ENCODE data around the gene INAFM1. TPM values are rescaled to one million over a fixed set of nuclear protein-coding genes. Genes with fewer than 3 reads are reported as not detected.
"Not testable (repeated sequence)": the region's sequence is repeated elsewhere in the genome, so short reads cannot be mapped to it uniquely, and the experiment has no call there.

The INAFM1 gene
- total RNA-seq, 2 experiments from 2014 or later, result 9.8 to 10.6 TPM

DNA sequence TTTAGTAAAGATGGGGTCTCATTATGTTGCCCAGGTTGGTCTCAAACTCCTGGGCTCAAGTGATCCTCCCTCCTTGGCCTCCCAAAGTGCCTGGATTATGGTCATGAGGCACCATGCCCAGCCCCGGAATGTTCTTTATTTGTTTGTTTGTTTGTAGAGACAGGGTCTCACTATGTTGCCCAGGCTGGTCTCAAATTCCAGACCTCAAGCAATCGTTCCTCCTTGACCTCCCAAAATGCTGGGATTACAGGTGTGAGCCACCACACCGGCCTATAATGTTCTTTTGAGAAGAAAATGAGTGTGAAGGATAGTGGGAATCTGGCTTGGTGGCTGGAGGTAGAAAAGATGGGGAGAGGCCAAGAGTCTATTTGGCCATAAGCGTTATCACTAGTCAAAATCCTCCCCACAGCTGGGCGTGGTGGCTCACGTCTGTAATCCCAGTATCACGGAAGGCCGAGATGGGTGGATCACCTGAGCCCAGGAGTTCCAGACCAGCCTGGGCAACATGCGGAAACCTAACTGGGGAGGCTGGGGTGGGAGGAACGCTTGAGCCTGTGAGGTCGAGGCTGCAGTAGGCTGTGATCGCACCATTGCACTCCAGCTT lies 38.5 kb upstream of the INAFM1 start:
- no peaks in the 10 kb centered on the region for H3K36me3 Mint-ChIP-seq
- no peak overlapping the region for H3K27ac Mint-ChIP-seq
- peaks cover 3% of the 10 kb centered on the region for H3K27me3 Mint-ChIP-seq
- H3K4me1 Mint-ChIP-seq, result peaks cover 24% of the 10 kb centered on the region
- no peak overlapping the region for H3K4me3 Mint-ChIP-seq
- H3K9me3 Mint-ChIP-seq, result no peaks in the 10 kb centered on the region
- no peak for DNase-seq

DNA sequence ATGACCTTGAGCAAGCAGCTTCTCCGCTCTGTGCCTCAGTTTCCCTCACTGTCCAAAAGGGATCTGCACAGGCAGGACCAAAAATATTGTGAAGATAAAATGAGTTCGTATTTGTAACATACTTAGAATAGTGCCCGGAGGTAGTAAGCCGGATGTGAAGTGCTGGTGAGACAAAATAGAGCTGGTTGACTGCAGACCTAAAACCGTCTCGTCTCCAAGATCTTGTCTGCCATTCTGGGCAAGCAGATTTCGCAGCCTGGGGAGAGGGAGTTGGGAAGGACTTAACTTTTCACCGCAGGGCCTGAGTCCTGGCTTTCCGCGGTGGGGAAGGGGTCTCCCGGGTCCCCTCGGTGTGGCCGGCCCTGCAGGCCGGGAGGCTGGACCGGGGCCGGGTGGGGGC lies 35.5 kb upstream of the INAFM1 start:
- DNase-seq, result no peak
- H3K36me3 Mint-ChIP-seq, result peaks cover 6% of the 10 kb centered on the region
- peaks cover 3% of the 10 kb centered on the region for H3K27me3 Mint-ChIP-seq
- H3K4me3 Mint-ChIP-seq, result peak overlapping the region; percentile 57
- H3K27ac Mint-ChIP-seq, result no peak overlapping the region
- H3K9me3 Mint-ChIP-seq, result no peaks in the 10 kb centered on the region
- H3K4me1 Mint-ChIP-seq, result peaks cover 15% of the 10 kb centered on the region

DNA sequence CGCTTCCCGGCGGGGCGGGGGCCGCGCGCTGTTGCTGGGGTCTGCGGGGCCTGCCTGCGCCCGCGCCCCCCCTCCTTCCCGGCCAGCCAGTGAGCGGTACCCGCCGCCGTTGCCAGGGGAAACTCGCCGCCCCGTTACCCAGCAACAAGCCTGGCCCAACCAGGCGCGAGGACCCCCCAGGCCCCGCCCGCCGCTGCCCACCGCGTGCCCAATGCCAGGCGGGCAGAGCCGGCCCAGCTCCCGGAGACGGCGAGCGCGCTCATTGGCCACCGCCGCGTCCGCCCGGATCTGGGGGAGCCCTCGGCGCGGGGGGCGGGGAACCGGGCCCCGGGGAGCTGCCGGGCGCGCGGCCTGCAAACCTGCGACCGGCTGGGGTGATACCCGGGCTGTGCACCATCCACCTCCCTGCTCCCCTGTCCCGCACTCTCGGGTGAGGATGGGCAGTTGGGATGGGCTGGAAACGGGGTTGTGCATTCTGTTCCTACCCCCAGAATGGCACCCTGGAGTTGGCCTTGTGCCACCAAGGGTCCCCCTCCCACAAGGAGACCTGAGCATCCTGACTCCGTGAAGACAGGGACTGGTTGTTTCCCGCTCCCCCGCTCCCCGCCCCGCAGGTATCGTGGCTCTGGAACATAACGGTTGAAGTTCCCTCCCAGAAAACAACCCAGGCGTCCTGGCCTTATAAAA lies 34.9 kb upstream of the INAFM1 start:
- H3K4me1 Mint-ChIP-seq, result peaks cover 20% of the 10 kb centered on the region
- H3K27ac Mint-ChIP-seq, result no peak overlapping the region
- H3K9me3 Mint-ChIP-seq, result no peaks in the 10 kb centered on the region
- peaks cover 6% of the 10 kb centered on the region for H3K36me3 Mint-ChIP-seq
- peak; percentile 69 for DNase-seq
- no peak overlapping the region for H3K4me3 Mint-ChIP-seq
- peaks cover 3% of the 10 kb centered on the region for H3K27me3 Mint-ChIP-seq

DNA sequence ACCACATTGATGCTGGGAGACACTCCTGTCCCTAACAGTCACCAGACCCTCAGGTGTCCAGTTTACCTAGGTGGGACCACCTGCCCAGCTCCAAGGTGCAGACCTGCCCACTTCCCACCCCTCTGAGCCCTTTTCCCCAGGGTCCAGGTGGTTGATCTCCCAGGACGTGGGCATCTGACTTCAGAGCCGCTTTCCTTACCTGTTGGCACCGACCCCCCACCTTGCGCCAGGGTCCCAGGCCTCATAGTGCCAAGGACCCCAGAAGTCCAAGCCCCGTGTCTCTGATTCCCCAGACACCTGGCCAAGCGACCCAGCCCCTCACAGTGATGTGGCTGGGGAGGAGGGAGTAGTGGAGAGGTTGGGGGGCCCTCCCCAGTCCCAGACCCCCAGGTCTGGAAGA lies 34.1 kb upstream of the INAFM1 start:
- no peak overlapping the region for H3K27ac Mint-ChIP-seq
- DNase-seq, result no peak
- H3K4me1 Mint-ChIP-seq, result peaks cover 22% of the 10 kb centered on the region
- peaks cover 6% of the 10 kb centered on the region for H3K36me3 Mint-ChIP-seq
- peaks cover 3% of the 10 kb centered on the region for H3K27me3 Mint-ChIP-seq
- no peak overlapping the region for H3K4me3 Mint-ChIP-seq
- no peaks in the 10 kb centered on the region for H3K9me3 Mint-ChIP-seq

DNA sequence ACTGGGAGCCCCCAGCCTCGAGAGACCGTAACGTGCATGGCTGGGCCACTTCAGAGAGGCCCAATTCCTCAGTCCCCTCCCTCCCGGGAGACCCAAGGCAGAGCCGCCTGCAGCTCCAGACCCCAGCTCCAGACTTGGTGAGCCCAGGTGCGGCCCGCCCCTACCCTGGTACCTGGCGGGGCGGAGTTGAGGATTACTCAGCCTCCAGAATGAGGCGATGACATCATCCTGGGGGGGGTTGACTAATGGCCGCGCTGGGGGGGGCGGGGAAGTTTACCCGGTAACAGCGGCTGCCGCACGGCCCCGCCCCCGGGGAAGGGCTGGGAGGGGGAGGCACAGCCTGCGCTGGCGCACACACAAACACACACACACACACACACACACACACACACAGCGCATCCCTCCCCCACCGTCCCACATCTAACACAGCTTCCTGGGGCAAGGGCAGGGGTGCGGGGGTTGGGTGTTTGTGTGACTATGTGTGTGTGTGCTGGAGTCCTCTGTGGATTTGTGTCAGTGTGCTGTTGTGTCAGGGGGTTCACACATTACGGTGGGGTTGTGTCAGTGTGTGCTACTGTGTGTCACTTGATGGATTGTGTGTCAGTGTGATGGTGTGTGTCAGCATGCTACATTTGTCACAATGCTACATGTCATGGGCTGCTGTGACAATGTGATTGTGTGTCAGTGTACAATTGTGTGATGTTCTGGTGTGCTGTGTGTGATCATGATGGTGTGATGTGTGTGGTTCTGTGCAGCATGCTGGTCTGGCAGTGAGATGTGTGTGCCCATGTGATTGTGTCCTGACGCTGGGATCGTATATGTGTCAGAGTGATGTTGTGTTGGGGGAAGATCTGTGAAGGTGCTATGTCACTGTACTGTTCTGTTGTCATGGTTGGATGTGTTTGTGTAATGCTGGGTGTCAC lies 33.4 kb upstream of the INAFM1 start:
- peak; percentile 82 for DNase-seq
- Mint-ChIP-seq H3K27ac (no peak overlapping the region), H3K9me3 (no peaks in the 10 kb centered on the region), H3K4me3 (no peak overlapping the region), H3K4me1 (peaks cover 22% of the 10 kb centered on the region), H3K36me3 (peaks cover 6% of the 10 kb centered on the region), H3K27me3 (no peaks in the 10 kb centered on the region)

- no peaks in the 10 kb centered on the region for H3K9me3 Mint-ChIP-seq
- no peak overlapping the region for H3K27ac Mint-ChIP-seq
- H3K4me3 Mint-ChIP-seq, result no peak overlapping the region
- peaks cover 6% of the 10 kb centered on the region for H3K36me3 Mint-ChIP-seq
- no peak for DNase-seq
- peaks cover 22% of the 10 kb centered on the region for H3K4me1 Mint-ChIP-seq
- no peaks in the 10 kb centered on the region for H3K27me3 Mint-ChIP-seq
Observed at GRCh38 chr19:47241919-47242577, 32.6 kb upstream of the INAFM1 start.

DNA sequence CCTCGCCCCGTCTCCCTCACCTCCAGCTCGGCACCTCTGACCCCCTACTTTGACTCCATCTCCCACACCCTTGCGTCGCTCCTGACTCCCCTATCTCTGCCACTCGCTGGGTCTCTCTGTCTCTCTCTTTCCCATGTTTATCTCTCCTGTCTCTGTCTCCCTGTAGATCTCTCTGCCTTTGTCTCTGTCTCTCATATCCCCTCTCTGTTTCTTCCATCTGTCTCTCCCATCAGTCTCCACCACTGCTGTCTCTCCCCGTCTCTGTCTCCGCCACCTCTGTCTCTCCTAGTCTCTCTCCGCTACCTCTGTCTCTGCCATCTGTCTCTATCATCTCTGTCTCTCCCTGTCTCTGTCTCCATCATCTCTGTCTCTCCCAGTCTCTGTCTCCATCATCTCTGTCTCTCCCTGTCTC lies 31.3 kb upstream of the INAFM1 start:
- Mint-ChIP-seq H3K9me3 (no peaks in the 10 kb centered on the region), H3K27me3 (no peaks in the 10 kb centered on the region), H3K4me1 (peaks cover 25% of the 10 kb centered on the region), H3K36me3 (peaks cover 6% of the 10 kb centered on the region), H3K4me3 (peak overlapping the region; percentile 93), H3K27ac (peak overlapping the region; percentile 99)
- no peak for DNase-seq

- peaks cover 6% of the 10 kb centered on the region for H3K36me3 Mint-ChIP-seq
- no peaks in the 10 kb centered on the region for H3K27me3 Mint-ChIP-seq
- peak; percentile 98 for DNase-seq
- H3K27ac Mint-ChIP-seq, result peak overlapping the region; percentile 99
- H3K4me3 Mint-ChIP-seq, result peak overlapping the region; percentile 93
- H3K9me3 Mint-ChIP-seq, result no peaks in the 10 kb centered on the region
- peaks cover 25% of the 10 kb centered on the region for H3K4me1 Mint-ChIP-seq
Observed at GRCh38 chr19:47243776-47244547, 30.7 kb upstream of the INAFM1 start.

DNA sequence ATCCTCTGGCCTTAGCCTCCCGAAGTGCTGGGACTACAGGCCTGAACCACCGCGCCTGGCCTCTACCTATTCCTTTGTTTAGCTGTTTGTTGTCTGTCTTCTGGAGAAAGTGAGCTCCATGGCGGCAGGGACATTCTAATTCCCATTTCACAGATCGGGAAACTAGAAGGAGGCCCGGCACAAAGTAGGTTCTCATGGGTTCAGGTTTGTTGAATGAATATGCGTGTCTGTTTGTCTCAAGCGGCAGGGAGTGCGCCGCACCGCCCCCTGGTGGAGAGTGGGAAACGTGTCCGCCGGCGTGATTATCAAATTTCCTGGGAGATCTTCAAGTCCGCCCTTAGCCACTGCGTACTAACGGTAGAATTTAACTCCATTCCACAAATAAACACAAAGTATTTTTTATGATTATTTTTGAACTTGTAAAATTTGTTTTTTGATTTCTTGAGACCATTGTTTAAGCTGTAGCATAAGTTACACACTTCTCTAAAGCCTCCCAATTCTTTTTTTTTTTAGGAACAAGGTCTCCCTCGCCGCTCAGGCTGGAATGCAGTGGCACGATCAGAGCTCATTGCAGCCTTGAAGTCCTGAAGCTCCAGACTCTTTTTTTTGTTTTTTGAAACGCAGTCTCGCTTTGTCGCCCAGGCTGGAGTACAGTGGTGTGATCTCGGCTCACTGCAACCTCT lies 27.2 kb upstream of the INAFM1 start:
- DNase-seq, result peak; percentile 79
- Mint-ChIP-seq H3K27me3 (no peaks in the 10 kb centered on the region), H3K9me3 (no peaks in the 10 kb centered on the region), H3K36me3 (peaks cover 6% of the 10 kb centered on the region), H3K27ac (peak overlapping the region; percentile 57), H3K4me3 (no peak overlapping the region), H3K4me1 (peaks cover 20% of the 10 kb centered on the region)

DNA sequence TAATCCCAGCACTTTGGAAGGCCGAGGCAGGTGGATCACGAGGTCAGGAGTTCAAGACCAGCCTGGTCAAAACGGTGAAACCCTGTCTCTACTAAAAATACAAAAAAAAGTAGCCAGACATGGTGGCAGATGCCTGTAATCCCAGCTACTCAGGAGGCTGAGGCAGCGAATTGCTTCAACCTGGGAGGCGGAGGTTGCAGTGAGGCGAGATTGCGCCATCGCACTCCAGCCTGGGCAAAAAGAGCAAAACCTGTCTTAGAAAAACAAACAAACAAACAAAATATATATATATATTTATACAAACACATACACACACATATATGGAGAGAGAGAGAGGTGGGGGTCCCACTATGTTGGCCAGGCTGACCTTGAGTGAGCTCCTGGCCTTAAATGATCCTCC lies 21.7 kb upstream of the INAFM1 start:
- H3K36me3 Mint-ChIP-seq, H3K4me3 Mint-ChIP-seq, H3K9me3 Mint-ChIP-seq, DNase-seq, H3K27ac Mint-ChIP-seq, H3K27me3 Mint-ChIP-seq: not testable (repeated sequence)
- peaks cover 11% of the 10 kb centered on the region for H3K4me1 Mint-ChIP-seq

DNA sequence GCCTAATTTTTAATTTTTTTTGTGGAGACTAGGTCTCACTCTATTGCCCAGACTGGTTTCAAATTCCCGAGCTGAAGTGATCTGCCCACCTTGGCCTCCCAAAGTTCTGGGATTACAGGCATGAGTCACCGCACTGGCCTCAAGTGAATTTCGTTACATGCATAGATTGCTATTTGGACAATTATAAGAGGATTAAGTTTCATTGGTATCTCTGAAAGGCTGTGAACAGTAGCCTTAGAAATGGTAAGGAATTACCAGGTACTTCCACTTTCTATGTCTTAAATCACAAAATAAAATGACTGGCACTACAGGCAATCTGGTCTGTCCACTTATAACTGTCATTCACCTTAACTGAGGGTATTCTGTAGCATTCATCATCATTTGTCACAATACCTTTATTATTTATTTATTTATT lies 21.2 kb upstream of the INAFM1 start:
- Mint-ChIP-seq H3K36me3 (peaks cover 7% of the 10 kb centered on the region), H3K27ac (no peak overlapping the region), H3K4me3 (no peak overlapping the region), H3K4me1 (peaks cover 13% of the 10 kb centered on the region), H3K9me3 (no peaks in the 10 kb centered on the region), H3K27me3 (no peaks in the 10 kb centered on the region)
- DNase-seq, result no peak

DNA sequence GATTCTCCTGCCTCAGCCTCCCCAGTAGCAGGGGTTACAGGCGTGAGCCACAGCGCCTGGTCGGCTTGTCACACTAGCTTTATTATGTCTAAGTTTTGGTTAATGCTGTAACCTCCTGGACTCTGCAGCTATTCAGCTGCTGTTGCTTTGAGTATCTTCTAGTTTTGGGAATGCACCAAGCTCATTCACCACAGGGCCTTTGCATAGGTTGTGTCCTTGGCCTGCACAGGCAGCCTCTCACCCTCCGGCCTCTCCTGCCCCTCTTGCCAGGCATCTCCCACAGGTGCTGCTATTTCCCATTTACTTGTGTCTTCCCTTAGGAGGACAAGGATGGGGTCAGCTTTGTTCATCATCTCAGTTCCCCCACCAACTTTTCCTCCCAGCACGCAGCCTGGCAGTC lies 20.7 kb upstream of the INAFM1 start:
- Mint-ChIP-seq H3K9me3 (no peaks in the 10 kb centered on the region), H3K27me3 (no peaks in the 10 kb centered on the region), H3K36me3 (peaks cover 7% of the 10 kb centered on the region), H3K27ac (no peak overlapping the region), H3K4me3 (no peak overlapping the region), H3K4me1 (peaks cover 18% of the 10 kb centered on the region)
- DNase-seq, result no peak

GRCh38 chr19:47255879-47256692 lies 18.6 kb upstream of the INAFM1 start, which contains the start of gene CCDC9:
CCDC9 (plus strand) TSS chr19:47256525; CDS start chr19:47258401, 1,876 bp downstream.
- Mint-ChIP-seq H3K27ac (peak within 1 kb of the TSS; percentile 92), H3K36me3 (peaks cover 20% of the 10 kb centered on the region), H3K27me3 (no peaks in the 10 kb centered on the region), H3K4me3 (peak within 1 kb of the TSS; percentile 91), H3K9me3 (no peaks in the 10 kb centered on the region), H3K4me1 (peaks cover 24% of the 10 kb centered on the region)
- DNase-seq, result peak; percentile 98
